Measurements from ENCODE around the gene C10orf105. TPM values are rescaled to one million over a fixed set of nuclear protein-coding genes. Genes with fewer than 3 reads are reported as not detected.

The C10orf105 gene
- polyA plus RNA-seq, 1 donor (not counting 4 experiments of a cell fraction or from before 2014, with no cell fraction given), result not detected

DNA sequence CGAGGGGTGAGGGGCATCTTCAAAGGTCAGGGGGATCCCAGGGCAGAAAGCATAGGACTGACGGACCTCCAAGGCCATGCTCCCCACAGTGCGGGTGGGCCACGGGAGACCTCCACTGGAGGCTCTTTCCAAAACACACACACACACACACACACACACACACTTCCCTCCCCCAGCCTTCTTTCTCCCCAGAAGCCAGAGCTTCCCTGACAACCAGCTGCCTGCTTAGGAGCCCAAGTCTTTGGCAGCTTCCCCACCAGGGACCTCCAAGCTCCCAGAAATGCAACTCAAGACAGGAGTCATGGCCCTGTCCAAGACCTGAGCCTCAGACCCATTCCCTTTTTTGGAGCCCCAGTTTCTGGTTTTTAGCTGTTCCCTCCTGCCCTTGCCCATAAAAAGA lies 710 bp upstream of the C10orf105 start:
- FAIRE-seq, result no peak
- Histone ChIP-seq H3K27me3 (ENCODE audit: control insufficient read depth, extremely low read depth, insufficient read depth, low read length) (no peaks in the 10 kb centered on the region), H3K4me2 (ENCODE audit: control insufficient read depth, extremely low read depth, insufficient read depth, low read depth, low read length) (no peak overlapping the region), H2AFZ (ENCODE audit: control insufficient read depth, low read length) (no peak overlapping the region), H3K36me3 (ENCODE audit: control insufficient read depth in 2 of 2, extremely low read depth in 1 of 2, insufficient read depth in 2 of 2, low read length in 2 of 2) (no peaks in the 10 kb centered on the region), H3K4me3 (ENCODE audit: control insufficient read depth in 2 of 3, extremely low read depth in 1 of 3, insufficient read depth in 2 of 3, low read depth in 1 of 3, low read length in 3 of 3) (no peak overlapping the region), H3K9me1 (ENCODE audit: control insufficient read depth, extremely low read depth, insufficient read depth, low read length) (no peaks in the 10 kb centered on the region), H4K20me1 (ENCODE audit: control insufficient read depth, extremely low read depth, insufficient read depth, low read length) (no peaks in the 10 kb centered on the region), H3K79me2 (ENCODE audit: control insufficient read depth, insufficient read depth, low read length) (no peaks in the 10 kb centered on the region), H3K9ac (ENCODE audit: control insufficient read depth, extremely low read depth, insufficient read depth, low read length) (no peak overlapping the region), H3K4me1 (ENCODE audit: control insufficient read depth, extremely low read depth, insufficient read depth, low read length) (peaks cover 3% of the 10 kb centered on the region), H3K27ac (ENCODE audit: control insufficient read depth, insufficient read depth, low read length) (no peak overlapping the region), H3K9me3 (ENCODE audit: control insufficient read depth, low read depth, low read length) (no peaks in the 10 kb centered on the region)
- dilution Hi-C loops (cut with MboI; ENCODE audit: extremely low pct_ligation_motif_present, low sequenced_read_pairs), result no loop called here
- DNase-seq (ENCODE audit: low read depth, low spot score), result no peak
- TF ChIP-seq EZH2 (IDR thresholded peaks at IDR 0.05; ENCODE audit: low read length) (no peak), CTCF (optimal IDR thresholded peaks at IDR 0.05 in 1 of 3, IDR thresholded peaks at IDR 0.05 in 1 of 3, conservative IDR thresholded peaks at IDR 0.05 in 1 of 3; ENCODE audit: extremely low read depth in 1 of 3, insufficient read depth in 2 of 3, low read length in 3 of 3) (no peak)

DNA sequence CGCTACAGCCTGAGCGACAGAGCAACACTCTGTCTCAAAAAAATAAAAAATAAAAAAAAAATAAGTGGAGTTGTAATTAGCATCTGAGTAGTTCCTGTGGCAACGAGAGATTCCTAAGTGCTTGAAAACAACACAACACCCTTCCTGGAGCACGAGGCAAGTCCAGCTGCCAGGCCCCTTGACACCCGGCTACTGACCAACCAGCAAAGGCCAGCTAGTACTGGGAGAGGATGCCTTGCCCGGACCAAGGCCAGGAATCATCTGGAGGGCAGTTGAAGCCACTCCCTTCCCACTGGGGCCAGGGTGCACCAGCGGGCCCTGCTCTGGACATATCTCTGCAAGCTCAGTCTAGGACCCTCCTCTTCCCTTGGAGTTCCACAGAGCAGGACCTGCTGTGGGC lies 536 bp downstream of the C10orf105 start:
- Histone ChIP-seq H3K27ac (ENCODE audit: control insufficient read depth, insufficient read depth, low read length) (no peak overlapping the region), H2AFZ (ENCODE audit: control insufficient read depth, low read length) (no peak overlapping the region), H3K4me1 (ENCODE audit: control insufficient read depth, extremely low read depth, insufficient read depth, low read length) (peaks cover 8% of the 10 kb centered on the region)

More for the DNA sequence above, 536 bp downstream of the C10orf105 start:
- Histone ChIP-seq H3K27me3 (ENCODE audit: control insufficient read depth, extremely low read depth, insufficient read depth, low read length) (no peaks in the 10 kb centered on the region), H3K36me3 (ENCODE audit: control insufficient read depth in 2 of 2, extremely low read depth in 1 of 2, insufficient read depth in 2 of 2, low read length in 2 of 2) (no peaks in the 10 kb centered on the region), H4K20me1 (ENCODE audit: control insufficient read depth, extremely low read depth, insufficient read depth, low read length) (no peaks in the 10 kb centered on the region), H3K79me2 (ENCODE audit: control insufficient read depth, insufficient read depth, low read length) (no peaks in the 10 kb centered on the region), H3K4me3 (ENCODE audit: control insufficient read depth in 2 of 3, extremely low read depth in 1 of 3, insufficient read depth in 2 of 3, low read depth in 1 of 3, low read length in 3 of 3) (no peak overlapping the region), H3K9ac (ENCODE audit: control insufficient read depth, extremely low read depth, insufficient read depth, low read length) (no peak overlapping the region), H3K9me1 (ENCODE audit: control insufficient read depth, extremely low read depth, insufficient read depth, low read length) (no peaks in the 10 kb centered on the region), H3K4me2 (ENCODE audit: control insufficient read depth, extremely low read depth, insufficient read depth, low read depth, low read length) (no peak overlapping the region), H3K9me3 (ENCODE audit: control insufficient read depth, low read depth, low read length) (no peaks in the 10 kb centered on the region)
- DNase-seq (ENCODE audit: low read depth, low spot score), result no peak
- FAIRE-seq, result no peak
- no peak for TF ChIP-seq CTCF (optimal IDR thresholded peaks at IDR 0.05 in 1 of 3, IDR thresholded peaks at IDR 0.05 in 1 of 3, conservative IDR thresholded peaks at IDR 0.05 in 1 of 3; ENCODE audit: extremely low read depth in 1 of 3, insufficient read depth in 2 of 3, low read length in 3 of 3)
- TF ChIP-seq EZH2 (IDR thresholded peaks at IDR 0.05; ENCODE audit: low read length), result no peak
- dilution Hi-C loops (cut with MboI; ENCODE audit: extremely low pct_ligation_motif_present, low sequenced_read_pairs), result no loop called here

All from keratinocyte (primary cell).